ENCODE results near the gene MAFB. TPM values are rescaled to one million over a fixed set of nuclear protein-coding genes. Genes with fewer than 3 reads are reported as not detected.

The MAFB gene
- total RNA-seq, 1 donor from 2014 or later = 4.6 TPM

DNA sequence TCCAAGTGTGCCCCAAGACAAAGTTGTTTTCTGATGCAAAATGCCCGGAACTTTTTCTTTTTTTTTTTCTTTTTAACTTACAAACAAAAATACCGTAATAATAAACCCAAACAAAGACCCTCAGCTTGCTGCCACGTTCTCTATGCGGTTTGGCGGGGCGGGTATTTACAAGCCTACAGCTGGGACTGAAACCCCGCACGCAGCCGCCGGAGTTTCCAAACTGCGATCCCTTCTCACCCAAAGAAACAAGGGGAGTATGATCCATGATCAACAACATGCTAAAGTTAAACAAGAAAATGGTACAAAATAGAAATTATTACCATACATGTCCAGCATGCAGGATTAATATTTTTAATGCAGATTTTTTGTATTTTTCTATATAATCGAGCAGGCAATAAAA is 2.1 kb downstream of the MAFB start:
- Mint-ChIP-seq H3K4me3 (ENCODE audit: unreplicated experiment) (peak overlapping the region; percentile 92), H3K4me1 (ENCODE audit: low read depth, unreplicated experiment) (peaks cover 6% of the 10 kb centered on the region), H3K9me3 (ENCODE audit: unreplicated experiment) (peaks cover 19% of the 10 kb centered on the region), H3K27me3 (ENCODE audit: unreplicated experiment) (peaks cover 33% of the 10 kb centered on the region), H3K36me3 (ENCODE audit: unreplicated experiment) (no peaks in the 10 kb centered on the region), H3K27ac (ENCODE audit: unreplicated experiment) (no peak overlapping the region)
- no peak for TF ChIP-seq CTCF (IDR thresholded peaks at IDR 0.05; ENCODE audit: partially characterized antibody, unreplicated experiment)
- DNase-seq = no peak

- no peak for DNase-seq
- TF ChIP-seq CTCF (IDR thresholded peaks at IDR 0.05; ENCODE audit: partially characterized antibody, unreplicated experiment) = no peak
- Mint-ChIP-seq H3K27ac (ENCODE audit: unreplicated experiment) (no peak overlapping the region), H3K4me1 (ENCODE audit: low read depth, unreplicated experiment) (peaks cover 6% of the 10 kb centered on the region), H3K4me3 (ENCODE audit: unreplicated experiment) (peak overlapping the region; percentile 92), H3K9me3 (ENCODE audit: unreplicated experiment) (peaks cover 19% of the 10 kb centered on the region), H3K27me3 (ENCODE audit: unreplicated experiment) (peaks cover 29% of the 10 kb centered on the region), H3K36me3 (ENCODE audit: unreplicated experiment) (no peaks in the 10 kb centered on the region)
Measured at GRCh38 chr20:40686434-40686882, 2.6 kb downstream of the MAFB start.

GRCh38 chr20:40685349-40685748 is 3.7 kb downstream of the MAFB start:
- Mint-ChIP-seq H3K27me3 (ENCODE audit: unreplicated experiment) (peaks cover 27% of the 10 kb centered on the region), H3K36me3 (ENCODE audit: unreplicated experiment) (no peaks in the 10 kb centered on the region), H3K4me1 (ENCODE audit: low read depth, unreplicated experiment) (peaks cover 6% of the 10 kb centered on the region), H3K4me3 (ENCODE audit: unreplicated experiment) (peak overlapping the region; percentile 34), H3K27ac (ENCODE audit: unreplicated experiment) (no peak overlapping the region), H3K9me3 (ENCODE audit: unreplicated experiment) (peaks cover 19% of the 10 kb centered on the region)
- TF ChIP-seq CTCF (IDR thresholded peaks at IDR 0.05; ENCODE audit: partially characterized antibody, unreplicated experiment) = no peak
- DNase-seq = no peak

GRCh38 chr20:40683894-40684268 is 5.2 kb downstream of the MAFB start:
- H3K4me3 Mint-ChIP-seq (ENCODE audit: unreplicated experiment) = peak overlapping the region; percentile 83
- TF ChIP-seq CTCF (IDR thresholded peaks at IDR 0.05; ENCODE audit: partially characterized antibody, unreplicated experiment) = no peak
- peaks cover 17% of the 10 kb centered on the region for H3K9me3 Mint-ChIP-seq (ENCODE audit: unreplicated experiment)
- DNase-seq = no peak
- peaks cover 27% of the 10 kb centered on the region for H3K27me3 Mint-ChIP-seq (ENCODE audit: unreplicated experiment)
- H3K27ac Mint-ChIP-seq (ENCODE audit: unreplicated experiment) = no peak overlapping the region
- peaks cover 8% of the 10 kb centered on the region for H3K4me1 Mint-ChIP-seq (ENCODE audit: low read depth, unreplicated experiment)
- H3K36me3 Mint-ChIP-seq (ENCODE audit: unreplicated experiment) = no peaks in the 10 kb centered on the region

DNA sequence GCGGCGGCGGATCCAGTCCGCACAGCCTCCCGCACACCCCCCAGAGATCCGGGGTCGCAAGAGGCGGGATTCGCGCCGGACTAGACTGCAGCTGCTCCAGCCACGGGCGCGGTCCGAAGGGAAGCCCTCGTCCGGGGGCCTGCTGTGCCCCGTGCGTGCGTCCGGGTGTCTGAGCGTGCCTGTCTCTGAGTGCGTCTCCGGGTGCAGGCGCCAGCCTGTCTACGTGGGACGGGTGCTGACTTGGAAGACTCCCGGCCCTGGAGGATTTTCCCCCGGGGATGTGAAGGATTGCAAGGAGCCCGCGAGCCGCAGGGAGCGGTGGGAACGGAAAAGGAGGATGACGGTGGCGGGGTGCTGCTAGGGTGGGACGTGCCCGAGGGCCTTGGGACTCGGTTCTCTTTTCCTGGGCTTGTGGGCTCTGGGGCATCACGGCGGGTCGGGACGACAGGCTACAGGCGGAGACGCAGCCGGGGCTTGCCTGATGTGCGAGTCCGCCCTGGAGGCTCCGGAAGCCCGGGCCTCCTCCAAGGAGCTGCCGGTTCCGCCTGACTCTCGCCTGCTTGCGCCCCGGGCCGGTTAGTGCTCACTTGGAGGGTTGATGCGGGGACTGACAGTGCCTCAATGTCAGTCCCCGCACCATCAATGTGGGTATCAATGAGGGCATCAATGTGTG is 5.7 kb downstream of the MAFB start:
- Mint-ChIP-seq H3K27me3 (ENCODE audit: unreplicated experiment) (peaks cover 25% of the 10 kb centered on the region), H3K9me3 (ENCODE audit: unreplicated experiment) (peaks cover 15% of the 10 kb centered on the region), H3K4me3 (ENCODE audit: unreplicated experiment) (peak overlapping the region; percentile 88), H3K27ac (ENCODE audit: unreplicated experiment) (no peak overlapping the region), H3K36me3 (ENCODE audit: unreplicated experiment) (no peaks in the 10 kb centered on the region), H3K4me1 (ENCODE audit: low read depth, unreplicated experiment) (peaks cover 8% of the 10 kb centered on the region)
- DNase-seq = peak; percentile 51
- no peak for TF ChIP-seq CTCF (IDR thresholded peaks at IDR 0.05; ENCODE audit: partially characterized antibody, unreplicated experiment)

Measured in glutamatergic neuron (in vitro differentiated cells).